Measurements from ENCODE around the gene PFDN4. TPM values are rescaled to one million over a fixed set of nuclear protein-coding genes. Genes with fewer than 3 reads are reported as not detected.
A peak's percentile ranks its signal among the peaks of the same experiment; 100 is the strongest.
"Not testable (repeated sequence)": the region's sequence is repeated elsewhere in the genome, so short reads cannot be mapped to it uniquely, and the experiment has no call there.

Gene PFDN4
- total and polyA plus RNA-seq, 3 experiments from 2014 or later, result 37.1 to 42.5 (median 41.3) TPM

GRCh38 chr20:54219751-54220426 is 12.0 kb downstream of the PFDN4 start:
- Histone ChIP-seq H3K9me3 (ENCODE audit: low read length) (no peaks in the 10 kb centered on the region), H3K4me3 (ENCODE audit: low read length) (no peak overlapping the region), H3K36me3 (ENCODE audit: insufficient read depth, low read length) (peaks cover 10% of the 10 kb centered on the region), H3K27ac (ENCODE audit: low read depth, low read length) (no peak overlapping the region), H3K4me1 (ENCODE audit: insufficient read depth, low read length) (peaks cover 16% of the 10 kb centered on the region), H3K27me3 (ENCODE audit: insufficient read depth, low read length, poor library complexity, severe bottlenecking) (no peaks in the 10 kb centered on the region)
- Mint-ChIP-seq H3K27me3 (no peaks in the 10 kb centered on the region), H3K4me1 (peaks cover 13 to 27% (median 27%) of the 10 kb centered on the region in 3 donors), H3K27ac (no peak overlapping the region), H3K9me3 (no peaks in the 10 kb centered on the region), H3K4me3 (no peak overlapping the region), H3K36me3 (peaks cover 0 to 41% (median 7%) of the 10 kb centered on the region in 3 donors)
- ChIA-PET POLR2A (no interaction called here), CTCF (interaction anchor here (1.4 kb wide), 1 partner anchor 12 kb away, joined by 5 read pairs; the partner anchor contains the start of gene PFDN4)
- DNase-seq, result no peak

GRCh38 chr20:54220722-54221121 is 12.8 kb downstream of the PFDN4 start:
- no peaks in the 10 kb centered on the region for H3K9me3 ChIP-seq (ENCODE audit: low read length)
- ChIA-PET CTCF (no interaction called here), POLR2A (no interaction called here)
- Mint-ChIP-seq H3K27ac (peak overlapping the region in 5 of 8 donors; percentile 35 to 71 (median 62)), H3K9me3 (no peaks in the 10 kb centered on the region), H3K4me3 (no peak overlapping the region), H3K4me1 (peaks cover 13 to 25% (median 25%) of the 10 kb centered on the region in 3 donors), H3K27me3 (no peaks in the 10 kb centered on the region), H3K36me3 (peaks cover 0 to 33% (median 6%) of the 10 kb centered on the region in 3 donors)
- no peak for DNase-seq
- no peaks in the 10 kb centered on the region for H3K27me3 ChIP-seq (ENCODE audit: insufficient read depth, low read length, poor library complexity, severe bottlenecking)
- H3K36me3 ChIP-seq (ENCODE audit: insufficient read depth, low read length), result peaks cover 5% of the 10 kb centered on the region
- no peak overlapping the region for H3K4me3 ChIP-seq (ENCODE audit: low read length)
- peaks cover 16% of the 10 kb centered on the region for H3K4me1 ChIP-seq (ENCODE audit: insufficient read depth, low read length)
- H3K27ac ChIP-seq (ENCODE audit: low read depth, low read length), result no peak overlapping the region

- Mint-ChIP-seq H3K9me3 (no peaks in the 10 kb centered on the region), H3K27me3 (no peaks in the 10 kb centered on the region), H3K36me3 (peaks cover 0 to 26% (median 2%) of the 10 kb centered on the region in 3 donors), H3K4me3 (no peak overlapping the region), H3K27ac (peak overlapping the region; percentile 1 to 95 (median 76)), H3K4me1 (peaks cover 13 to 20% (median 19%) of the 10 kb centered on the region in 3 donors)
- ChIA-PET CTCF (no interaction called here), POLR2A (no interaction called here)
- peak in 1 of 5 donors; percentile 31 for DNase-seq
- Histone ChIP-seq H3K9me3 (ENCODE audit: low read length) (no peaks in the 10 kb centered on the region), H3K36me3 (ENCODE audit: insufficient read depth, low read length) (no peaks in the 10 kb centered on the region), H3K4me1 (ENCODE audit: insufficient read depth, low read length) (peaks cover 16% of the 10 kb centered on the region), H3K4me3 (ENCODE audit: low read length) (no peak overlapping the region), H3K27ac (ENCODE audit: low read depth, low read length) (no peak overlapping the region), H3K27me3 (ENCODE audit: insufficient read depth, low read length, poor library complexity, severe bottlenecking) (no peaks in the 10 kb centered on the region)
Observed at GRCh38 chr20:54221353-54221752, 13.5 kb downstream of the PFDN4 start.

- Histone ChIP-seq H3K36me3 (ENCODE audit: insufficient read depth, low read length) (no peaks in the 10 kb centered on the region), H3K27me3 (ENCODE audit: insufficient read depth, low read length, poor library complexity, severe bottlenecking) (no peaks in the 10 kb centered on the region), H3K9me3 (ENCODE audit: low read length) (no peaks in the 10 kb centered on the region), H3K4me1 (ENCODE audit: insufficient read depth, low read length) (peaks cover 16% of the 10 kb centered on the region), H3K27ac (ENCODE audit: low read depth, low read length) (no peak overlapping the region), H3K4me3 (ENCODE audit: low read length) (no peak overlapping the region)
- Mint-ChIP-seq H3K27ac (peak overlapping the region in 6 of 8 donors; percentile 75 to 95 (median 86)), H3K36me3 (peaks cover 0 to 20% (median 0%) of the 10 kb centered on the region in 3 donors), H3K4me1 (peaks cover 13 to 20% (median 19%) of the 10 kb centered on the region in 3 donors), H3K9me3 (no peaks in the 10 kb centered on the region), H3K27me3 (no peaks in the 10 kb centered on the region), H3K4me3 (peak overlapping the region in 1 of 7 donors; percentile 37)
- ChIA-PET POLR2A (interaction anchor here (0.6 kb wide), 1 partner anchor 834 kb away, joined by 6 read pairs; no protein-coding TSS in a partner anchor), CTCF (interaction anchor here (1.4 to 1.5 kb wide), 2 partner anchors 11 to 14 kb away, joined by 3 to 4 read pairs; partner anchors contain the start of gene PFDN4)
- DNase-seq, result no peak
Observed at GRCh38 chr20:54221996-54222890, 14.4 kb downstream of the PFDN4 start.

GRCh38 chr20:54223285-54223684 is 15.4 kb downstream of the PFDN4 start:
- Mint-ChIP-seq H3K4me1 (peaks cover 13 to 20% (median 19%) of the 10 kb centered on the region in 3 donors), H3K4me3 (no peak overlapping the region), H3K27ac (no peak overlapping the region), H3K36me3 (peaks cover 0 to 13% (median 0%) of the 10 kb centered on the region in 3 donors), H3K9me3 (peaks cover 0 to 2% (median 0%) of the 10 kb centered on the region in 5 donors), H3K27me3 (no peaks in the 10 kb centered on the region)
- CTCF ChIA-PET, result interaction anchor here (1.4 to 1.5 kb wide), 2 partner anchors 12 to 15 kb away, joined by 3 to 4 read pairs; partner anchors contain the start of gene PFDN4
- Histone ChIP-seq H3K4me1 (ENCODE audit: insufficient read depth, low read length) (peaks cover 16% of the 10 kb centered on the region), H3K4me3 (ENCODE audit: low read length) (no peak overlapping the region), H3K36me3 (ENCODE audit: insufficient read depth, low read length) (no peaks in the 10 kb centered on the region), H3K27me3 (ENCODE audit: insufficient read depth, low read length, poor library complexity, severe bottlenecking) (no peaks in the 10 kb centered on the region), H3K9me3 (ENCODE audit: low read length) (no peaks in the 10 kb centered on the region), H3K27ac (ENCODE audit: low read depth, low read length) (no peak overlapping the region)
- DNase-seq, result no peak
- POLR2A ChIA-PET, result no interaction called here

- DNase-seq, result no peak
- ChIA-PET POLR2A (no interaction called here), CTCF (interaction anchor here (1.5 kb wide), 1 partner anchor 16 kb away, joined by 3 read pairs; the partner anchor contains the start of gene PFDN4)
- Mint-ChIP-seq H3K4me3 (no peak overlapping the region), H3K36me3 (peaks cover 0 to 8% (median 0%) of the 10 kb centered on the region in 3 donors), H3K27ac (peak overlapping the region in 1 of 8 donors; percentile 16), H3K27me3 (no peaks in the 10 kb centered on the region), H3K9me3 (peaks cover 0 to 4% (median 0%) of the 10 kb centered on the region in 5 donors), H3K4me1 (peaks cover 13 to 20% (median 19%) of the 10 kb centered on the region in 3 donors)
- H3K27me3 ChIP-seq (ENCODE audit: insufficient read depth, low read length, poor library complexity, severe bottlenecking), result no peaks in the 10 kb centered on the region
- H3K4me1 ChIP-seq (ENCODE audit: insufficient read depth, low read length), result peaks cover 16% of the 10 kb centered on the region
- H3K9me3 ChIP-seq (ENCODE audit: low read length), result no peaks in the 10 kb centered on the region
- no peak overlapping the region for H3K27ac ChIP-seq (ENCODE audit: low read depth, low read length)
- H3K4me3 ChIP-seq (ENCODE audit: low read length), result no peak overlapping the region
- H3K36me3 ChIP-seq (ENCODE audit: insufficient read depth, low read length), result no peaks in the 10 kb centered on the region
Observed at GRCh38 chr20:54223751-54224150, 15.9 kb downstream of the PFDN4 start.

- H3K4me1 ChIP-seq (ENCODE audit: insufficient read depth, low read length), result peaks cover 16% of the 10 kb centered on the region
- H3K36me3 ChIP-seq (ENCODE audit: insufficient read depth, low read length); DNase-seq; H3K27me3 ChIP-seq (ENCODE audit: insufficient read depth, low read length, poor library complexity, severe bottlenecking); H3K9me3 ChIP-seq (ENCODE audit: low read length); POLR2A ChIA-PET; H3K9me3 Mint-ChIP-seq; CTCF ChIA-PET; H3K4me3 Mint-ChIP-seq; H3K4me3 ChIP-seq (ENCODE audit: low read length); H3K27ac Mint-ChIP-seq; H3K27me3 Mint-ChIP-seq; H3K27ac ChIP-seq (ENCODE audit: low read depth, low read length); H3K36me3 Mint-ChIP-seq: not testable (repeated sequence)
- peaks cover 13 to 20% (median 19%) of the 10 kb centered on the region in 3 donors for H3K4me1 Mint-ChIP-seq
Observed at GRCh38 chr20:54224642-54225041, 16.8 kb downstream of the PFDN4 start.

Measured in CD8-positive, alpha-beta memory T cell (primary cell).